ENCODE data around the gene KRTAP2-1. TPM values are rescaled to one million over a fixed set of nuclear protein-coding genes. Genes with fewer than 3 reads are reported as not detected.
"Not testable (repeated sequence)": the region's sequence is repeated elsewhere in the genome, so short reads cannot be mapped to it uniquely, and the experiment has no call there.

Gene KRTAP2-1
- total RNA-seq, 1 donor from 2014 or later: not detected

- FAIRE-seq (no peak), DNase-seq (ENCODE audit: low read depth) (peak; percentile 90)
- Histone ChIP-seq H3K27me3 (ENCODE audit: control insufficient read depth, insufficient read depth, low read length) (no peaks in the 10 kb centered on the region), H3K4me3 (ENCODE audit: low read depth, low read length) (no peak overlapping the region), H3K36me3 (ENCODE audit: control insufficient read depth, insufficient read depth, low read length) (no peaks in the 10 kb centered on the region)
- TF ChIP-seq CTCF (IDR thresholded peaks at IDR 0.05; ENCODE audit: insufficient read depth, low read length, severe bottlenecking): no peak
These were observed 44.3 kb downstream of the KRTAP2-1 start for GRCh38 chr17:41002814-41003213.

GRCh38 chr17:41001795-41002194, 45.3 kb downstream of the KRTAP2-1 start:
- no peak for DNase-seq (ENCODE audit: low read depth)
- H3K36me3 ChIP-seq (ENCODE audit: control insufficient read depth, insufficient read depth, low read length): no peaks in the 10 kb centered on the region
- TF ChIP-seq CTCF (IDR thresholded peaks at IDR 0.05; ENCODE audit: insufficient read depth, low read length, severe bottlenecking): no peak
- FAIRE-seq: no peak
- no peak overlapping the region for H3K4me3 ChIP-seq (ENCODE audit: low read depth, low read length)
- H3K27me3 ChIP-seq (ENCODE audit: control insufficient read depth, insufficient read depth, low read length): no peaks in the 10 kb centered on the region

GRCh38 chr17:40999563-40999962, 47.6 kb downstream of the KRTAP2-1 start, which contains the start of gene KRTAP3-2:
Gene KRTAP3-2, minus strand, starts transcription at chr17:40999906. Its CDS starts 53 bp downstream, at chr17:40999853.
- FAIRE-seq: peak; percentile 55
- DNase-seq (ENCODE audit: low read depth); H3K4me3 ChIP-seq (ENCODE audit: low read depth, low read length); H3K27me3 ChIP-seq (ENCODE audit: control insufficient read depth, insufficient read depth, low read length); H3K36me3 ChIP-seq (ENCODE audit: control insufficient read depth, insufficient read depth, low read length): not testable (repeated sequence)

GRCh38 chr17:40997361-40997760, 49.8 kb downstream of the KRTAP2-1 start:
- no peaks in the 10 kb centered on the region for H3K27me3 ChIP-seq (ENCODE audit: control insufficient read depth, insufficient read depth, low read length)
- FAIRE-seq (no peak), DNase-seq (ENCODE audit: low read depth) (no peak)
- H3K4me3 ChIP-seq (ENCODE audit: low read depth, low read length): no peak overlapping the region
- TF ChIP-seq CTCF (IDR thresholded peaks at IDR 0.05; ENCODE audit: insufficient read depth, low read length, severe bottlenecking): no peak
- no peaks in the 10 kb centered on the region for H3K36me3 ChIP-seq (ENCODE audit: control insufficient read depth, insufficient read depth, low read length)

- no peaks in the 10 kb centered on the region for H3K36me3 ChIP-seq (ENCODE audit: control insufficient read depth, insufficient read depth, low read length)
- H3K4me3 ChIP-seq (ENCODE audit: low read depth, low read length): no peak overlapping the region
- FAIRE-seq: no peak
- DNase-seq (ENCODE audit: low read depth): no peak
- TF ChIP-seq CTCF (IDR thresholded peaks at IDR 0.05; ENCODE audit: insufficient read depth, low read length, severe bottlenecking): no peak
- H3K27me3 ChIP-seq (ENCODE audit: control insufficient read depth, insufficient read depth, low read length): no peaks in the 10 kb centered on the region
These were observed 50.3 kb downstream of the KRTAP2-1 start for GRCh38 chr17:40996829-40997228.

Other genes starting within 250 kb of the KRTAP2-1 start
- gene KRT28, start 247.4 kb downstream of the KRTAP2-1 start, total RNA-seq: not detected in 2 replicates
- gene KRT10, start 224.7 kb downstream of the KRTAP2-1 start, total RNA-seq: 5.8 and 6.3 TPM in 2 replicates
- not detected in 2 replicates for gene KRT12, start 180.1 kb downstream of the KRTAP2-1 start, total RNA-seq
- not detected in 2 replicates for gene KRT20, start 162.1 kb downstream of the KRTAP2-1 start, total RNA-seq
- gene KRT23, start 109.7 kb downstream of the KRTAP2-1 start, total RNA-seq: 12.9 and 29.4 TPM in 2 replicates
- gene KRT39, start 80.4 kb downstream of the KRTAP2-1 start, total RNA-seq: not detected in 2 replicates
- gene KRT40, start 63.0 kb downstream of the KRTAP2-1 start, total RNA-seq: 0.13 TPM in 1 of 2 replicates, not detected in the other
- not detected in 2 replicates for gene KRTAP3-3, start 53.2 kb downstream of the KRTAP2-1 start, total RNA-seq
- not detected in 2 replicates for gene KRTAP3-2, start 47.4 kb downstream of the KRTAP2-1 start, total RNA-seq
- gene KRTAP3-1, start 38.2 kb downstream of the KRTAP2-1 start, total RNA-seq: not detected in 2 replicates
- gene KRTAP1-5, start 20.1 kb downstream of the KRTAP2-1 start, total RNA-seq: not detected in 2 replicates
- gene KRTAP1-4, start 17.1 kb downstream of the KRTAP2-1 start, total RNA-seq: not detected in 2 replicates
- not detected in 2 replicates for gene KRTAP1-3, start 12.4 kb downstream of the KRTAP2-1 start, total RNA-seq
- not detected in 2 replicates for gene KRTAP1-1, start 5.9 kb downstream of the KRTAP2-1 start, total RNA-seq
- gene KRTAP2-2, start 7.9 kb upstream of the KRTAP2-1 start, total RNA-seq: not detected in 2 replicates
- not detected in 2 replicates for gene KRTAP2-3, start 12.8 kb upstream of the KRTAP2-1 start, total RNA-seq
- not detected in 2 replicates for gene KRTAP2-4, start 18.6 kb upstream of the KRTAP2-1 start, total RNA-seq
- not detected in 2 replicates for gene KRTAP4-7, start 36.8 kb upstream of the KRTAP2-1 start, total RNA-seq
- gene KRTAP4-8, start 50.8 kb upstream of the KRTAP2-1 start, total RNA-seq: not detected in 2 replicates
- not detected in 2 replicates for gene KRTAP4-16, start 54.9 kb upstream of the KRTAP2-1 start, total RNA-seq
- not detected in 2 replicates for gene KRTAP4-9, start 58.1 kb upstream of the KRTAP2-1 start, total RNA-seq
- gene KRTAP4-11, start 71.1 kb upstream of the KRTAP2-1 start, total RNA-seq: not detected in 2 replicates
- gene KRTAP4-12, start 76.9 kb upstream of the KRTAP2-1 start, total RNA-seq: not detected in 2 replicates
- gene KRTAP4-6, start 93.2 kb upstream of the KRTAP2-1 start, total RNA-seq: not detected in 2 replicates
- gene KRTAP4-5, start 102.5 kb upstream of the KRTAP2-1 start, total RNA-seq: not detected in 2 replicates
- not detected in 2 replicates for gene KRTAP4-4, start 113.4 kb upstream of the KRTAP2-1 start, total RNA-seq
- not detected in 2 replicates for gene KRTAP4-3, start 120.9 kb upstream of the KRTAP2-1 start, total RNA-seq
- gene KRTAP4-2, start 130.9 kb upstream of the KRTAP2-1 start, total RNA-seq: not detected in 2 replicates
- gene KRTAP4-1, start 137.6 kb upstream of the KRTAP2-1 start, total RNA-seq: not detected in 2 replicates
- not detected in 2 replicates for gene KRTAP9-1, start 142.6 kb upstream of the KRTAP2-1 start, total RNA-seq
- not detected in 2 replicates for gene KRTAP9-2, start 179.3 kb upstream of the KRTAP2-1 start, total RNA-seq
- not detected in 2 replicates for gene KRTAP9-3, start 185.1 kb upstream of the KRTAP2-1 start, total RNA-seq
- not detected in 2 replicates for gene KRTAP9-8, start 190.7 kb upstream of the KRTAP2-1 start, total RNA-seq
- not detected in 2 replicates for gene KRTAP9-4, start 202.4 kb upstream of the KRTAP2-1 start, total RNA-seq
- gene KRTAP9-9, start 208.1 kb upstream of the KRTAP2-1 start, total RNA-seq: not detected in 2 replicates
- gene KRTAP9-6, start 218.1 kb upstream of the KRTAP2-1 start, total RNA-seq: not detected in 2 replicates
- not detected in 2 replicates for gene KRTAP9-7, start 228.4 kb upstream of the KRTAP2-1 start, total RNA-seq